ENCODE results near the gene TSPAN13. TPM values are rescaled to one million over a fixed set of nuclear protein-coding genes. Genes with fewer than 3 reads are reported as not detected.

TSPAN13 gene
- total RNA-seq, 1 donor from 2014 or later = 89.1 TPM

GRCh38 chr7:16812542-16813231, 59.1 kb downstream of the TSPAN13 start:
- no peak for DNase-seq (ENCODE audit: low read depth)

GRCh38 chr7:16813232-16813616, 59.7 kb downstream of the TSPAN13 start:
- peak; percentile 92 for DNase-seq (ENCODE audit: low read depth)

GRCh38 chr7:16815001-16815400, 61.4 kb downstream of the TSPAN13 start:
- no peak for DNase-seq (ENCODE audit: low read depth)

- DNase-seq (ENCODE audit: low read depth) = no peak
Observed at GRCh38 chr7:16816824-16817223, 63.3 kb downstream of the TSPAN13 start.

- peak; percentile 93 for DNase-seq (ENCODE audit: low read depth)
Observed at GRCh38 chr7:16817536-16817935, 64.0 kb downstream of the TSPAN13 start.

GRCh38 chr7:16818732-16819131, 65.2 kb downstream of the TSPAN13 start:
- peak; percentile 29 for DNase-seq (ENCODE audit: low read depth)

- DNase-seq (ENCODE audit: low read depth) = no peak
Observed at GRCh38 chr7:16822029-16822428, 68.5 kb downstream of the TSPAN13 start.

- DNase-seq (ENCODE audit: low read depth) = no peak
Observed at GRCh38 chr7:16826060-16826459, 72.5 kb downstream of the TSPAN13 start.

GRCh38 chr7:16833373-16833772, 79.8 kb downstream of the TSPAN13 start:
- no peak for DNase-seq (ENCODE audit: low read depth)

Other genes starting within 250 kb of the TSPAN13 start
- not detected in 2 replicates for gene LRRC72, start 226.9 kb upstream of the TSPAN13 start, total RNA-seq
- gene ANKMY2, start 108.0 kb upstream of the TSPAN13 start, total RNA-seq = 35.4 and 52.0 TPM in 2 replicates
- 93.6 and 144 TPM in 2 replicates for gene BZW2, start 107.6 kb upstream of the TSPAN13 start, total RNA-seq
- 18.6 and 29.0 TPM in 2 replicates for gene AGR2, start 51.2 kb downstream of the TSPAN13 start, total RNA-seq
- not detected in 2 replicates for gene AGR3, start 128.2 kb downstream of the TSPAN13 start, total RNA-seq